Kidney tubule cell (primary cell): Measurements from ENCODE around the gene LPP.
A peak's percentile ranks its signal among the peaks of the same experiment; 100 is the strongest.
"Not testable (repeated sequence)": the region's sequence is repeated elsewhere in the genome, so short reads cannot be mapped to it uniquely, and the experiment has no call there.

Source experiments
- DNase-seq: peaks from one replicate; pipeline ENCODE4 v3.0.0-alpha.2; 2018; ENCODE audit warnings: low spot score

Gene LPP

DNA sequence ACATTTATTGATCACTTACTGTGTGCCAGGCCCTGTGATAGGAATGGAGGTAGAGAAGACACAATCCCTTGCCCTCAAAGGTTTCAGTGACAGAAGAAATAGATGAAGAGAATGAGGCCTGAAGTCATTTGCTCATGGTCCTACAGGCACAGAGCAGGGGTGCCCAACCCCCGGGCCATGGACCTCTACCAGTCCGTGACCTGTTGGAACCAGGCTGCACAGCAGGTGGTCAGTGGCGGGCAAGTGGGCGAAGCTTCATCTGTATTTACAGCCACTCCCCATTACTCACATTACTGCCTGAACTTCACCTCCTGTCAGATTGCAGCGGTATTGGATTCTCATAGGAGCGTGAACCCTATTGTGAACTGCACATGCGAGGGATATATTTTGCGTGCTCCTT, 480.3 kb downstream of the LPP start:
- DNase-seq, result no peak

DNA sequence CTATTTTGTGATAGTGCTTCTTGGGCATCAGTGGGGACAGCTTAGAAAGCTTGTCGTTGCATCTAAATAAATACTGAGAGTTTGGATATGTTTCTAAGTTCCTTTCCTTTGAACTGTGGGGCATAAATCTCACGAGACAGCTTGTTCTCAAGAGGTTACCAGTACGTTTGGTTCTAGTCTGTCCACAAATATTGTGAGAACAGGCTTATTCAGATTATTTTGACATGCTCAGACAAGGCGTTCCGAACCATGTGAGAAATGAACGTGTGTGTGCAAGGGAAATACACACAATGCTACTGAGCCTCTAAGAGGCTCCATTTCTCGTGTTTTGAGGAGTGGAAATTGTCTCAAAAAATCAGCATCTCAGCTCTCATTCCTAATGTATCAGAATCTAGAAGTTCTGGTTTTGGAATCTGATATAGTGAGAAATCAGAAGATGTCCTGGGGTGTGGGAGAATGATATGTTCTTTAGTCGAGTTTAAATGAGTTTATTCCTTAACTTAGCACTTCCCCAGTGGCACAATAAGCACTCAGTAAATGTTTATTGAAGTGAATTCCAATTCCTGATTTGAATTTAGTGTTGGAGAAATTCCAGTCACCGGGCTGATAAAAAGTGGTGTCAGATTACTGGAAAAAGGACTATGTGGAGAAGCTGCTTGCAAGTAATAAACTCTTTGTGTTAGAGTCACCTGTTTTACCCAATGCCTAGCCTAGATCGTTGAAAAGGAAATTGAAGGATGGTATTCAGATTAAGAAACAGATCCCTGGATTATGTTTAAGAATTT, 481.5 kb downstream of the LPP start:
- no peak for DNase-seq

DNA sequence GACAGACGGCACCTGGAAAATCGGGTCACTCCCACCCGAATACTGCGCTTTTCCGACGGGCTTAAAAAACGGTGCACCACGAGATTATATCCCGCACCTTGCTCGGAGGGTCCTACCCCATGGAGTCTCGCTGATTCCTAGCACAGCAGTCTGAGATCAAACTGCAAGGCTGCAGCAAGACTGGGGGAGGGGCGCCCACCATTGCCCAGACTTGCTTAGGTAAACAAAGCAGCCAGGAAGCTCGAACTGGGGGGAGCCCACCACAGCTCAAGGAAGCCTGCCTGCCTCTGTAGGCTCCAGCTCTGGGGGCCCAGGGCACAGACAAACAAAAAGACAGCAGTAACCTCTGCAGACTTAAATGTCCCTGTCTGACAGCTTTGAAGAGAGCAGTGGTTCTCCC, 482.3 kb downstream of the LPP start:
- not testable (repeated sequence) for DNase-seq

DNA sequence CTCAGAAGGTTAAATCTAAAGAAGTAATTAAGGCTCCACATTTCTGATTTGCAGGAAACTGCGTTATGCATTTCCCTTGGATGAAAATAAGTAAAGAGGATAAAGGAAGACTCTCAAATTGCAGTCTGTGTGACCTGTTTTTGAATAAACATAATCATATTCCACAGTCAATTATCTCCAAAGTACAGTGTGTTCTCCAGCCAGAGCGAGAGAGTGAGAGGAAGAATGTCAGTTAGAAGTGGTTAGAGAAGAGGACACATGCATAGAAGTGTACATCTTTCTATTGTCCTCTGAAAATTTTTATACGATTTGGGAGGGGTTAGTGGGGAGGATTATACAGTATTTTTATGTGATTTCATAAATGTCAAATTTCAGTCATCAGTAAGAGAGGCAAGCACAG, 487.1 kb downstream of the LPP start:
- no peak for DNase-seq

GRCh38 chr3:188643736-188644135, 489.8 kb downstream of the LPP start:
- no peak for DNase-seq

DNA sequence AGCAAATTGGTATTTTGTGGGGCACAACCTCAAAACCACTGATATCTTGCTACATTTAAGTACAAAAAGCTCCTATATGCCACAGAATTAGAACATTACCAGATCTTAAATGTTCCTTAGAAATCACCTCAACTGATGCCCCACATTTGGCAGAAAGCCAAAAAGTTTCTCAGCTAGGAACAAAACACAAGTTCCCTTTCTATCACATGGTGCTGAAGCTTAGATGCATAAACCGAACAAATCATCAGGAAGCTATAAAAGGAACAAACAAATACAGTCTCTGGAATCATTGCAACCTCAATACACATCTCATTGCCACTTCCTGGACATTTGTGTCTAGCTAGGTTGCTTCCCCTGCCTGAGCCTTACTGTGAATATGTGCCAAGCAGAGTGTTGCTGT, 492.6 kb downstream of the LPP start:
- peak; percentile 18 for DNase-seq

GRCh38 chr3:188647237-188647636, 493.3 kb downstream of the LPP start:
- no peak for DNase-seq

DNA sequence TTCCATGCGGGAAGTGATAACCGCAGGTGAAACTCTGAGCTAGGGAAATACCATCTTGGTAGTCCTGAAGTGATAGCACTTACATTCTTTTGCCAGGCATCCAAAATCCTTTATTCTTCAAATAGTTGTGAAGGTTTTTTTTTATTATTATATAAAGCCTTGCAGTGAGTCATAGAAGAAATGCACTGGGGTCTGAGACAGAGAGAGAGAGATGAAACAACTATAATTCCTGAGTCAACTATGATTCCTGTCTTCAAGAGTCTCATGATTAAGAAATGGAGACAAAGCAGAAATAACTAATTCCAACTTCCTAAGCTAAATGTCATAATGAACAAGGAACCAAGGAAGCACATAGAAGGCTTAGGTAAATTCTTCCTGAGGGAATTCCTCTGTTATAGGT, 495.6 kb downstream of the LPP start:
- peak; percentile 40 for DNase-seq

GRCh38 chr3:188656196-188656982, 502.4 kb downstream of the LPP start:
- peak; percentile 83 for DNase-seq

DNA sequence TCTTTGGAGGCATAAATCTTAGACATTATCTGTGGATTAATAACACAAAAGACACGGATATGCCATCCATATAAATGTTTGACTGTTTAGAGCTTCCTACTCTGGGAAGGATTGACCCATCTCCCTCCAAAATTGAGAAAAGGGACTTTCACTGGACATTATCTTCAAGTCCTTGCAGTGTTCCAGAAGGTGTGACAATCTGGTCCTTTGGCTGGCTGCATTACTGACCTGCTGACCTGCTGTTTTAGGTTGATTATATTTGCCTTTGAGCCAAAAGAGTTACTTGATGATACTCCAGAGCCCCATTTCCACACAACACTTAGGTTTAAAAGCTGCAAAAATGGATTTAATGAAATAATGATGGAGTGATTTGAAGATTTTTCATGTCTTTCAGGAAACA, 504.6 kb downstream of the LPP start:
- DNase-seq, result no peak

DNA sequence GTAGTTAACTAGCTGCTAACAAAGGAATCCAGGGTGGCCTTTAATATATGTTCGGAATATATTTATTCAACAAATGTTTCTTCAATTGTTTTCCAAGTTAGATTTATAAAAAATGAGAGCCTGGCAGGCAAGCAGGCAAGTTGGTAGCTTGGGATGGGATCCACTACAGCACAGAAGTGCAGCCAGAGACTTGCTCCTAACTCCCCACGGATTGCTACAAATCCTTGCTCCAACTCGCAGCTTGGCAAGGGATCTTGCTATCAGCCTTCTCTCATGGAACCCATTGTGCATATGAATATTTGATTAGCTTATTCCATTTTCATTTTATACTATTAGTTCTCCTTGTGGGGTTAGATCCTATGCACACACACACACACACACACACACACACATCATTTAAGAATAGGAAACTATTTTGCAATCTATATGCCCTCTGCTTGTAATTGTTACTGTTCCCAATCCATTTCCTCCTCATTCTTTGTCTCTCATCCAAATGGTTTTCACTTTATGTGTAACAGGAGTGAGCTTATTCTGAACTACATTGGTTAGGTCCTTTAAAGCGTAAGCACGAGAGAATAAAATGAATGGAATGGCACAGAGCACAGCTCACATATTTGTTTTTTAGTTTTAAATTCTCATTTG, 505.6 kb downstream of the LPP start:
- DNase-seq, result no peak

DNA sequence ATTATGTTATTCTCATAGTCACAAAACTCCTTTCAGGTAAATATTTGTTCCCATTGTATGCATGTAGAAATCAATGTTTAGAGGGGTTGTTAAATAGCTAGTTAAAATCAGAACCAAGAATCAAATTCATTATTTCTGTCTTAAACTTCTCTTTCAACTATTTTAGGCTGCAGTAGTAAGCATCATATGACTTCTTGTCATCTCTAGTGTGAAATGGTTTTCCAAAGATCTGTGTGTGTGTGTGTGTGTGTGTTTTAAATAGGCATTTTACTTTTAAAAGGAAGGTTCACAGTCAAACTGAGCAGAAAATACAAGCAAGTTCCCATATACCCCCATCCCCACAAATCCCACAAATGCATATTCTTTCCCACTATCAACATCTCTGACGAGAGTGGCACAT, 506.5 kb downstream of the LPP start:
- no peak for DNase-seq

DNA sequence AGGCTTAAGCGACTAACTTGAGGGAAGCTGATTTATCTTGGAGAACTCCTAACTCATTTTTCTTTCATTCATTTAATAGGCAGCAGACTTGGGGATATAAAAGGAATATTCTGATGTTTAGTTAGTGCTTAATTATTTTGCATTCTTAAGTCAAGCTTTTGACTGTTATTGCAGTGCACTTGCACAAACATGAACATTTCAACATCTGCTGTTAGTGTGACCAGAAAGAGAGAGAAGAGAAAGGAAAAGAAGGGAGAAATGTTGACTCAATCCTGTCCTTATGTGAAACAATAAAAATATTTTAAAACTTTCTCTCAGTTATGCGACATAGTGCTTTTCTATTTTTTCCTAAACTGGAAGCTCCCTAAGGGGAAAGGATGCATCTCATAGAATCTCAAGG, 507.8 kb downstream of the LPP start:
- no peak for DNase-seq

GRCh38 chr3:188662214-188662613, 508.3 kb downstream of the LPP start:
- no peak for DNase-seq

GRCh38 chr3:188662795-188663194, 508.8 kb downstream of the LPP start:
- DNase-seq, result no peak

DNA sequence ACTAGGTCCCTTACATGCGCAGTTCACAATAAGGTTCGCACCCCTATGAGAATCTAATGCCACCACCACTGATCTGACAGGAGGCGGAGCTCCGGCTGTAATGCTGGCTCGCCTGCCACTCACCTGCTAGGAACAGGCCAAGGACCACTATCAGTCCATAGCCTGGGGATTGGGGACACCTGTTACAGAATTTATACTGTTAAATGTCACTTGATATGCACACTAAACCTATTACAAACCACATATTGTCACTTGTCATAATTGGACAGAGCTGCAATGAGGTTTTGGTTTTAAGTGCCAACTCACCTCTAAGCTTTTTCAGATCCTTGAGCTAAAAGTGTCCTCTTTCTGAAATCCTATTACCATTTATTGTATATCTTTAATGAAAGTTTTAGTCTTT, 509.9 kb downstream of the LPP start:
- no peak for DNase-seq

DNA sequence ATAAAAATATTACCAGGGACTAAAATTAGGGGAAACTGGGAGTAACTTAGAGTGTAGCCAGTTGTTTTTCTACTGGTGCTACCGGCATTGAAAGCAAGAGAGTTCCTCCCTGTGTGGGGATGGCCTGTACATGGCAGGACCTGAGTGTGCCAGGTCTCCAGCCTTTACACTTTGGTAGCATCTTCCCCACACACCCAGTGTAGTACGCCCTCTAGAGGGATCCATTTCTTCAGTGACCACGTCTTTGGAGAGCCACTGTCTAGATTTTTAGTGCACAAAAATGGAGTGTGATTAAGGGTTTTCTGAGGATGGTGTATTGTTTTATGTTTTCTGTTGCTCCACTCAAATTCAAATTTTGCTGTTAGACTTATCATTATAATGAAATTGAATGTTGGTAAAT, 510.8 kb downstream of the LPP start:
- peak; percentile 25 for DNase-seq

DNA sequence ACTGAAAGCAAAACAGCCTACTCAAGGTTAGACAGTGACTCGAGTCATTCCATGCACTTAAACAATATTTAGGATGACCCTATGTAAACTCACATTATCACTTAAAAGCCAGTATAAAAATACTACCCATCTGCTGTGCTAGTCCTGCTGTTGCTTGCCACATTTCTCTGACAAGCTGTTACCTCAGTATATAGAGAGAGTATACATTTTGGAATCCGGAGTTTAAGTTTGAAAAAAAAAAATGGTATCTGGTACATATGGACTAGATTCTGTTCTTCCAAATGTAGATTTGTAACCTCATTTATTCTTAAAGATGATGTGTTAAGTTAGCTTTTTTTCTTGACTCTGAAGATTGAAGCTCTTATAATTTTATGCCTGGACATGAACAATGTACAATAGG, 514.0 kb downstream of the LPP start:
- DNase-seq, result no peak

DNA sequence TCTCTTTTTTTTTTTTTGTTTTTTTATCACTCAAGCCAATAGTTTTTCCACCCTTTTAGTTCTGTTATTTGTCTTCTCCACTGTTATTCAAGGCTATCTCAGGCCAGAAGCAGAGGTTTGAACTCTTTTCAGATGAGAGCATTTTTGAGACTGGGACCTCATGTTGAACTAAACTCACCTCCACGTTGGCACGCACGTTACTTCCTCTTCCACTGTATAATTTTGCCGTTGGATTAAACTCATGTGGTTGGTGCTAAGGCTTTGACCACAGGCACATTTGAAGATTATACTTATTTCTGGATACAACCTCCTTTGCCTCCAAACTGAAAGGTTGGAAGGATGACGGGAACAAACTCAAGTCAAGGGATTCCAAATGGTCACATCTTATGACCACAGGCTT, 516.5 kb downstream of the LPP start:
- DNase-seq, result no peak

DNA sequence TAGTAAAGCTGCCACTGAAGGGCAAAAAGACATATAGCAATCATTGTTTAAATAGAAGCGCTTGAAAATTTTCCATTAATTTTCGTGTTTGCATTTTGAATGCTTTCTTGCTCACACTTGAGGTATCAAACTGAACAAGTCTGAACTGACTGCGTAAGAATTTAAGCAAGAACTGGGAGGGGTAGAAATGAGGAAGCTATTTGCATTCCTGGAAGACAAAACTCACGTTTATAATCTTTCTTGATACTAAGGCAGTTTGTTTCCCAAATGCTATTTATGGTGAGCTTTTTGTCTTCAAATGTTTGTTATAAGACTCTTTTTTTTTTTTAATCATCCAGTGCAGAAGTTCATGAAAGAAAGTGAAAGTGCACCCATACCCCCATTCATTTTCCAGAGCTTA, 518.0 kb downstream of the LPP start:
- no peak for DNase-seq

- no peak for DNase-seq
Measured at GRCh38 chr3:188672840-188673239, 518.9 kb downstream of the LPP start.

- peak; percentile 88 for DNase-seq
Measured at GRCh38 chr3:188673646-188674186, 519.8 kb downstream of the LPP start.

DNA sequence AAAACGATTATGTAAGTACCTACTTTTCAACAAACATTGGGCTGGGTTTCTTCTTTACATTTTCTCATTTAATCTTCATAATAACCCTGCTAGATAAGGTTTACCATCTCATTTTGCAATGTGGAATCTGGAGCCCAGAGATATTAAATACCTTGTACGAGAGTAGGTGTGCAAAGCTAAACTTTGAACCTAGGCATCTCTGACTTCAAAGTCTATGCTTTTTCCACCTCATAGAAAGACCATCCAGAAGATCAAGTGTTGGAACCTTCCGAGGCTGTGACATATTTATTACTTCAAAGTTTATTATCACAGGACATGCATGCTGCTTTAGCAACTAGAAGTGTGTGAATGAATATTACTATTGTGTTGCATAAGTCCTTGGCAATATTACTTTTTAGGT, 520.6 kb downstream of the LPP start:
- no peak for DNase-seq
